IPS DF 6.9 (cell line): Measurements from ENCODE around the gene COLGALT1.
"Not testable (repeated sequence)": the region's sequence is repeated elsewhere in the genome, so short reads cannot be mapped to it uniquely, and the experiment has no call there.

Source experiments
- DNase-seq: peaks from one replicate; pipeline ENCODE4 v3.0.0-alpha.2; 2013; ENCODE audit warnings: low read depth, low spot score
- H3K27ac ChIP-seq: one replicate; pipeline ENCODE4 v1.5.1; 2013; ENCODE audit warnings: low read length, control low read depth
- H3K27me3 ChIP-seq: 2 replicates; pipeline ENCODE4 v1.6.1; 2013; ENCODE audit warnings: mild to moderate bottlenecking, low read length; ENCODE audit not compliant: control insufficient read depth, insufficient read depth
- H3K36me3 ChIP-seq: 2 replicates; pipeline ENCODE4 v1.6.1; 2013; ENCODE audit warnings: low read length; ENCODE audit not compliant: control insufficient read depth, insufficient read depth
- H3K4me1 ChIP-seq: 2 replicates; pipeline ENCODE4 v1.6.1; 2013; ENCODE audit warnings: low read length; ENCODE audit not compliant: control insufficient read depth, insufficient read depth
- H3K4me3 ChIP-seq: 2 replicates; pipeline ENCODE4 v1.5.1; 2013; ENCODE audit warnings: mild to moderate bottlenecking, low read length
- H3K9me3 ChIP-seq: 2 replicates; pipeline ENCODE4 v1.6.1; 2013; ENCODE audit warnings: low read length, inconsistent platforms; ENCODE audit not compliant: control insufficient read depth, insufficient read depth
- WGBS: extraction: QIAGEN DNeasy Blood & Tissue Kit; methylation state at CpG from one replicate; pipeline ENCODE4 v1.1.7; 2013; ENCODE audit warnings: mixed read lengths, missing lambda C conversion rate; ENCODE audit not compliant: insufficient read length, insufficient coverage; 5-methylcytosine and 5-hydroxymethylcytosine counted together

COLGALT1 gene

DNA sequence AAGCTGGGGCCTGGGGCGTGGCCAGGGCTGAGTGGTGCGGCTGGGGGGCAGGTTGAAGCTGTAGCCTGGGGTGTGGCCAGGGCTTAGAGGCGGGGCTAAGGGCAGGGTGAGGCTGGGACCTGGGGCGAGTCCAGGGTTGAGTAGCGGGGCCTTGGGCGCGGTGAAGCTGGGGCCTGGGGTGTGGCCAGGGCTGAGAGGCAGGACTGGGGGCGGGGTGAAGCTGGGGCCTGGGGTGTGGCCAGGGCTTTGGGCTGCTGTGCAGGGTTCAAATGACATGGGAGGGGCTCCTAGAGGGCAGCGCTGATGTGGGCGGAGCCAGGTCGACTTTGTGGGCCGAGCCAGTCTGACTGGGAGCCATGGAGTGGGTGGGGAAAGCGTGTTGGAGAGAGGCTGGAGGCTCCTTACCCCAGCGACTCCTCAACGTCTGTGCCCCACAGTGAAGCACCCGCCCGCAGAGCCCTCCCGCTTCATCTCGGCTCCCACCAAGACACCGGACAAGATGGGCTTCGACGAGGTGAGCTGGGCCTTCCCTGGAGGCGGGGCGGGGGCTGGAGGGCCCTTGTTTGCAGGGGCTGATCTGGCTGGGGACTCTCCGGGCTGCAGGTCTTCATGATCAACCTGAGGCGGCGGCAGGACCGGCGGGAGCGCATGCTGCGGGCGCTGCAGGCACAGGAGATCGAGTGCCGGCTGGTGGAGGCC is 21.5 kb downstream of the COLGALT1 start:
- WGBS = no CpG with 5 or more reads among the region's 34 CpGs
- peak; percentile 92 for DNase-seq
- Histone ChIP-seq H3K36me3 (peaks cover 15% of the 10 kb centered on the region), H3K27ac (no peak overlapping the region), H3K27me3 (no peaks in the 10 kb centered on the region), H3K4me3 (peak overlapping the region; percentile 3; the same call in 1 of the 2 replicates), H3K4me1 (peaks cover 6% of the 10 kb centered on the region; the same call in 1 of the 2 replicates), H3K9me3 (no peaks in the 10 kb centered on the region)

GRCh38 chr19:17577457-17578097 is 22.1 kb downstream of the COLGALT1 start:
- no peak overlapping the region for H3K27ac ChIP-seq
- H3K27me3 ChIP-seq = no peaks in the 10 kb centered on the region
- no peak overlapping the region for H3K4me3 ChIP-seq
- peaks cover 15% of the 10 kb centered on the region for H3K36me3 ChIP-seq
- DNase-seq = no peak
- H3K4me1 ChIP-seq = peaks cover 6% of the 10 kb centered on the region; the same call in 1 of the 2 replicates
- no peaks in the 10 kb centered on the region for H3K9me3 ChIP-seq
- no CpG with 5 or more reads among the region's 22 CpGs for WGBS

DNA sequence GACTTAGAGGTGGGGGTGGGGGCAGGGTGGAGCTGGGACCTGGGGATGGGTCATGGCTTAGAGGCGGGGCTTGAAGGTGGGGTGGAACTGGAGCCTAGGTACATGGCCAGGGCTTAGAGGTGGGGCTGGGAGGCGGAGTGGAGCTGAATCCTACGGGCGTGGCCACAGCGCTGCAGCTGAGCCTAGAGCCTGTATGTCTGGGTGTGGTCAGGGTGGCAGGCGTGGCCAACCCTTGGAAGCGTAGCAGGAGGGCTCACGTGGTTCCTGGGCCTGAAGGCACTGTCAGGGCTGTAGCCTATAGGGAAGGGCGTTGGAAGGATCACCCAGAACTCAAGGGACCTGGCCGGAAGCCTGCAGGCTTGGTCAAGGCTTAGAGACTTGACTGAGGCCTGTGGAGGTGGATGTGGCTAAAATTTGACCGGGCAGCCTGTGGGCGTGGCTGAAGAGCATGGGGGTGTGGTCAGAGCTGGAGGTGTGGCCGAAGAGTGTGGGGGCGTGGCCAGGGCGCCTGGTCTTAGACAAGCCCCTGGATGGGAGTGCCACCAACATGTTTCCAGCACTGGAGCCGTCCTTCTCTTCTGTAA is 24.3 kb downstream of the COLGALT1 start:
- no peaks in the 10 kb centered on the region for H3K27me3 ChIP-seq
- H3K4me1 ChIP-seq = peaks cover 6% of the 10 kb centered on the region; the same call in 1 of the 2 replicates
- peak; percentile 88 for DNase-seq
- no peak overlapping the region for H3K27ac ChIP-seq
- H3K36me3 ChIP-seq = peaks cover 15% of the 10 kb centered on the region
- WGBS = no CpG with 5 or more reads among the region's 16 CpGs
- H3K9me3 ChIP-seq = no peaks in the 10 kb centered on the region
- peak overlapping the region; percentile 15; the same call in 1 of the 2 replicates for H3K4me3 ChIP-seq

DNA sequence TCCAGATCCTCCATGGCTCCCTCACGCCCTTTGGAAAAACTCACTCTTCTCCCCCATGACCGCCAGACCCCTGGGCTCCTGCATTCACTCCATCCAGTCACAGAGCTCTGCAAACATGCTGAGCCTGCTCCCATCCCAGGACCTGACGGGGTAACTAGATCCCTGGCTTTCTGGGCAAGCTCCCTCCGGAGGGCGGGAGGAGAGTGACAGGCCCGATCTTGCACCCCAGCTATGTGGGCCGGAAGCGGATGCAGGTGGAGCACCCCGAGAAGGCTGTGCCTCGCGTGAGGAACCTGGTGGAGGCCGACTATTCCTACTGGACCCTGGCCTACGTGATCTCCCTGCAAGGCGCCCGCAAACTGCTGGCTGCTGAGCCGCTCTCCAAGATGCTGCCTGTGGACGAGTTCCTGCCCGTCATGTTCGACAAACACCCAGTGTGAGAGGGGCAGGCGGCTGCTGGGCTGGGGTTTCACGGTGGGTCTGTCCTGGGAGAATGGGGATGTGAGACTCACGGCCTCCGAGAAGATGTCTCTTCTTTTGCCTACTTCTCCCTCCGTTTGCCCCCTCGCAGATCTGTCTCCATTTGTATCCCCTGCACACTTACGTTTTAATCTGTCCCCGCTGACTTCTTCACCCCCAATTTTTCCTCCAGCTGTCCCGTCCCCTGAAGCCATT is 25.2 kb downstream of the COLGALT1 start:
- no CpG with 5 or more reads among the region's 28 CpGs for WGBS
- H3K27me3 ChIP-seq = no peaks in the 10 kb centered on the region
- peaks cover 6% of the 10 kb centered on the region; the same call in 1 of the 2 replicates for H3K4me1 ChIP-seq
- H3K4me3 ChIP-seq = no peak overlapping the region
- no peak overlapping the region for H3K27ac ChIP-seq
- no peak for DNase-seq
- H3K36me3 ChIP-seq = peaks cover 15% of the 10 kb centered on the region
- no peaks in the 10 kb centered on the region for H3K9me3 ChIP-seq

- Histone ChIP-seq H3K4me1 (peaks cover 6% of the 10 kb centered on the region; the same call in 1 of the 2 replicates), H3K36me3 (peaks cover 15% of the 10 kb centered on the region), H3K27me3 (no peaks in the 10 kb centered on the region), H3K9me3 (no peaks in the 10 kb centered on the region), H3K4me3 (no peak overlapping the region), H3K27ac (no peak overlapping the region)
- WGBS = no CpG with 5 or more reads among the region's 19 CpGs
- DNase-seq = no peak
Measured at GRCh38 chr19:17581211-17581874, 25.9 kb downstream of the COLGALT1 start.

- Histone ChIP-seq H3K4me3 (no peak overlapping the region), H3K27me3 (no peaks in the 10 kb centered on the region), H3K36me3 (peaks cover 12% of the 10 kb centered on the region), H3K9me3 (no peaks in the 10 kb centered on the region), H3K27ac (no peak overlapping the region), H3K4me1 (peaks cover 5% of the 10 kb centered on the region; the same call in 1 of the 2 replicates)
- DNase-seq = no peak
- no CpG with 5 or more reads among the region's 8 CpGs for WGBS
Measured at GRCh38 chr19:17582613-17583012, 27.2 kb downstream of the COLGALT1 start.

DNA sequence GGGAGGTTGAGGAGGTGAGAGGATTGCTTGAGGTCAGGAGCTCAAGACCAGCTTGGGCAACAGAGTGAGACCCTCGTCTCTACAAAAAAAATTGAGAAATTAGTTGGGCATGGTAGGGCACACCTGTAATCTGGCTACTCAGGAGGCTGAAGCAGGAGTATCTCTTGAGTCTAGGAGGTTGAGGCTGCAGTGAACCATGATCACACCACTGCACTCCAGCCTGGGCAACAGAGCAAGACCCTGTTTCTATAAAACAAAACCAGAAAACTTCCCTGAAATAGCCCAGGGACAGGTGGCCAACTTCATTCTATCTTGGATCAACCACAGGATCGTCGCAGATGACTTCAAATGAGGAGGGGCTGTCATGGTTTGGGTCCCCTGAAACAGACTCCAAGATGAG is 28.7 kb downstream of the COLGALT1 start:
- H3K27me3 ChIP-seq = no peaks in the 10 kb centered on the region
- no CpG with 5 or more reads among the region's 3 CpGs for WGBS
- no peak for DNase-seq
- no peak overlapping the region for H3K4me3 ChIP-seq
- H3K4me1 ChIP-seq = peaks cover 5% of the 10 kb centered on the region; the same call in 1 of the 2 replicates
- H3K36me3 ChIP-seq = peaks cover 11% of the 10 kb centered on the region
- no peak overlapping the region for H3K27ac ChIP-seq
- H3K9me3 ChIP-seq = no peaks in the 10 kb centered on the region

- not testable (repeated sequence) for H3K4me3 ChIP-seq, H3K9me3 ChIP-seq, H3K27me3 ChIP-seq, H3K27ac ChIP-seq, DNase-seq, H3K4me1 ChIP-seq
- WGBS = no CpG with 5 or more reads among the region's 7 CpGs
- peaks cover 11% of the 10 kb centered on the region for H3K36me3 ChIP-seq
Measured at GRCh38 chr19:17585395-17585794, 29.9 kb downstream of the COLGALT1 start.

- Histone ChIP-seq H3K27ac (no peak overlapping the region), H3K27me3 (no peaks in the 10 kb centered on the region), H3K4me1 (no peaks in the 10 kb centered on the region), H3K4me3 (no peak overlapping the region), H3K9me3 (no peaks in the 10 kb centered on the region), H3K36me3 (no peaks in the 10 kb centered on the region)
- WGBS = no CpG with 5 or more reads among the region's 1 CpG
- no peak for DNase-seq
Measured at GRCh38 chr19:17590866-17591265, 35.4 kb downstream of the COLGALT1 start.

DNA sequence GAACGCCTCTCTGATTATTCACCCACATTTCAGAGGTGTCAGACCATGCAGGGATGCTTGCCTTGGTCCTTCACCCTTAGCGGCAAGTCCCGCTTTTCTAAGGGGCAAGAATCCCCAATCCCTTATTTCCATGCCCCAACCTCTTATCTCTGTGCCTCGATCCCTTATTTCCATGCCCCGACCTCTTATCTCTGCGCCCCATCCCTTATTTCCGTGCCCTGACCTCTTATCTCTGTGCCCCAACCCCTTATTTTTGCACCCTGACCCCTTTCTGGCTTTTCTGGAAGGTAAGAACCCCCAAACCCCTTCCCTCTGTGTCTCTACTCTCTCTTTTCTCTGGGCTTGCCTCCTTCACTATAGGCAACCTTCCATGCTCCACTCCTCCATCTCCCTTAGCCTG is 38.8 kb downstream of the COLGALT1 start:
- H3K9me3 ChIP-seq, H3K27me3 ChIP-seq, H3K4me3 ChIP-seq, H3K36me3 ChIP-seq, H3K27ac ChIP-seq, H3K4me1 ChIP-seq, DNase-seq: not testable (repeated sequence)
- WGBS = no CpG with 5 or more reads among the region's 7 CpGs
